ENCODE data around the gene TCF19. TPM values are rescaled to one million over a fixed set of nuclear protein-coding genes. Genes with fewer than 3 reads are reported as not detected.

Gene TCF19
- total and polyA plus RNA-seq, 2 donors (not counting 3 experiments of a cell fraction or from before 2014, with no cell fraction given) = 13.9 to 31.7 TPM

DNA sequence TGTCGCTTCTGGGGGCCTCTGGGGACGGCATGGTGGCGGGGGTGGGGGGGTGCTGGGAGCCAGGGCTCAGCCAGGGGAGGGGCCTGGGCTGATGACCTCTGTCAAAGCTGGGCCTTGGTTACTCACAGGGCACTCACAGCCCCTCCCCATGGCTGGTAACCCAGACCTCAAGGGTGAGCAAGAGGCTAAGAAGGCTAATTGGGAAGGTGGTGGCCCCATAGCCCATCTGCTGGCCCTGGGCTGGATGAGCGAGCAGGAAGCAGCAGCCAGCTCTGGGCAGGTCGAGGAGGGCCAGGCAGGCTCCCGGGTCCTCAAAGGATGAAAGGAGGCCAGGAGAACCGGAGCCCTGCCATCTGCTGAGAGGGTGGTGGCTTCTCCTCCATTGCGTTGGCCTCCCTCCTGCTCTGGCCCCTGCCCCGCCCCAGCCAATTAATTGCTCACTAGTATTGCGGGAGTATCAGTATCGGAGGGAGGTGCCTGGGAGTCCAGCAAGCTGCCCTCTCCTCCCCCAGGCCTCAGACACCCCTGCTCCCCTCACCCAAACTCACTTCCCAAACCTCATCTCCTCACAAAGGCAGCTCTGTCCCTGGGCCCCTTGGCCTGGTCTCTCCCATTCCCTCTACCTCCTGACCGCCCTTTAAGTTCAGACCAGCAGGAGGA, 37.1 kb upstream of the TCF19 start:
- no peak for FAIRE-seq
- Histone ChIP-seq H3K27ac (ENCODE audit: insufficient read depth, low read depth, low read length) (no peak overlapping the region), H4K20me1 (replicated peaks; ENCODE audit: control insufficient read depth, extremely low read depth, insufficient read depth, low read length) (no peaks in the 10 kb centered on the region), H3K9me3 (replicated peaks; ENCODE audit: control insufficient read depth, insufficient read depth, low read length) (no peaks in the 10 kb centered on the region), H2AFZ (ENCODE audit: low read depth, low read length) (no peak overlapping the region), H3K9me1 (replicated peaks; ENCODE audit: control insufficient read depth, extremely low read depth, insufficient read depth, low read length) (no peaks in the 10 kb centered on the region), H3K79me2 (ENCODE audit: control insufficient read depth, insufficient read depth, low read length) (no peaks in the 10 kb centered on the region), H3K4me3 (replicated peaks in 1 of 3; ENCODE audit: insufficient read depth in 1 of 3, low read depth in 1 of 3, low read length in 3 of 3) (no peak overlapping the region), H3K4me2 (ENCODE audit: insufficient read depth, low read length) (no peak overlapping the region), H3K27me3 (ENCODE audit: control insufficient read depth in 2 of 2, insufficient read depth in 2 of 2, low read length in 2 of 2) (no peaks in the 10 kb centered on the region), H3K36me3 (ENCODE audit: control insufficient read depth in 2 of 2, extremely low read depth in 1 of 2, insufficient read depth in 2 of 2, low read length in 2 of 2) (no peaks in the 10 kb centered on the region), H3K9ac (replicated peaks; ENCODE audit: extremely low read depth, insufficient read depth, low read length) (no peak overlapping the region), H3K4me1 (ENCODE audit: control insufficient read depth, extremely low read depth, insufficient read depth, low read length) (peaks cover 36% of the 10 kb centered on the region)
- intact Hi-C loops (cut with micrococcal nuclease) = no loop called here
- dilution Hi-C loops (cut with MboI; ENCODE audit: extremely low pct_ligation_motif_present, low sequenced_read_pairs) = no loop called here
- ChIA-PET POLR2A (no interaction called here), CTCF (interaction anchor here (0.9 to 1.0 kb wide), 2 partner anchors 34 to 51 kb away, joined by 3 read pairs; no protein-coding TSS in a partner anchor)
- no peak for DNase-seq (ENCODE audit: low read depth, low spot score)
- TF ChIP-seq, protein P1, sequence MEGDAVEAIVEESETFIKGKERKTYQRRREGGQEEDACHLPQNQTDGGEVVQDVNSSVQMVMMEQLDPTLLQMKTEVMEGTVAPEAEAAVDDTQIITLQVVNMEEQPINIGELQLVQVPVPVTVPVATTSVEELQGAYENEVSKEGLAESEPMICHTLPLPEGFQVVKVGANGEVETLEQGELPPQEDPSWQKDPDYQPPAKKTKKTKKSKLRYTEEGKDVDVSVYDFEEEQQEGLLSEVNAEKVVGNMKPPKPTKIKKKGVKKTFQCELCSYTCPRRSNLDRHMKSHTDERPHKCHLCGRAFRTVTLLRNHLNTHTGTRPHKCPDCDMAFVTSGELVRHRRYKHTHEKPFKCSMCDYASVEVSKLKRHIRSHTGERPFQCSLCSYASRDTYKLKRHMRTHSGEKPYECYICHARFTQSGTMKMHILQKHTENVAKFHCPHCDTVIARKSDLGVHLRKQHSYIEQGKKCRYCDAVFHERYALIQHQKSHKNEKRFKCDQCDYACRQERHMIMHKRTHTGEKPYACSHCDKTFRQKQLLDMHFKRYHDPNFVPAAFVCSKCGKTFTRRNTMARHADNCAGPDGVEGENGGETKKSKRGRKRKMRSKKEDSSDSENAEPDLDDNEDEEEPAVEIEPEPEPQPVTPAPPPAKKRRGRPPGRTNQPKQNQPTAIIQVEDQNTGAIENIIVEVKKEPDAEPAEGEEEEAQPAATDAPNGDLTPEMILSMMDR (IDR thresholded peaks at IDR 0.05; ENCODE audit: extremely low read depth in 1 of 2, insufficient read depth in 1 of 2, low read depth in 1 of 2, low read length in 2 of 2) = no peak
- no peak for TF ChIP-seq FOS (IDR thresholded peaks at IDR 0.05; ENCODE audit: borderline replicate concordance, insufficient read depth, low read length)
- TF ChIP-seq, protein P2, sequence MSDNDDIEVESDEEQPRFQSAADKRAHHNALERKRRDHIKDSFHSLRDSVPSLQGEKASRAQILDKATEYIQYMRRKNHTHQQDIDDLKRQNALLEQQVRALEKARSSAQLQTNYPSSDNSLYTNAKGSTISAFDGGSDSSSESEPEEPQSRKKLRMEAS (IDR thresholded peaks at IDR 0.05; ENCODE audit: insufficient read depth, insufficient read length) = no peak
- no peak for TF ChIP-seq JUN (IDR thresholded peaks at IDR 0.05; ENCODE audit: borderline replicate concordance, insufficient read depth, insufficient read length, low read depth)
- no peak for TF ChIP-seq POLR2A (IDR thresholded peaks at IDR 0.05; ENCODE audit: low read depth, low read length)
- TF ChIP-seq POLR2AphosphoS5 (IDR thresholded peaks at IDR 0.05; ENCODE audit: insufficient read depth, low read depth, low read length) = no peak
- no peak for TF ChIP-seq EZH2 (IDR thresholded peaks at IDR 0.05; ENCODE audit: borderline replicate concordance, low read depth, low read length, severe bottlenecking)
- no peak for TF ChIP-seq GATA2 (IDR thresholded peaks at IDR 0.05; ENCODE audit: insufficient read depth, insufficient read length, low read depth, low read length)
- TF ChIP-seq MYC (IDR thresholded peaks at IDR 0.05; ENCODE audit: low read depth, low read length) = no peak
- no TSS peak for BruUV-seq (replicated peaks)

All from endothelial cell of umbilical vein (primary cell).